ENCODE results near the gene STAB1. TPM values are rescaled to one million over a fixed set of nuclear protein-coding genes. Genes with fewer than 3 reads are reported as not detected.

The STAB1 gene
- total and polyA plus RNA-seq, 10 of the 15 experiments (the other 5 are each of a cell fraction or from before 2014, with no cell fraction given) = 0.46 TPM; not detected in 9

DNA sequence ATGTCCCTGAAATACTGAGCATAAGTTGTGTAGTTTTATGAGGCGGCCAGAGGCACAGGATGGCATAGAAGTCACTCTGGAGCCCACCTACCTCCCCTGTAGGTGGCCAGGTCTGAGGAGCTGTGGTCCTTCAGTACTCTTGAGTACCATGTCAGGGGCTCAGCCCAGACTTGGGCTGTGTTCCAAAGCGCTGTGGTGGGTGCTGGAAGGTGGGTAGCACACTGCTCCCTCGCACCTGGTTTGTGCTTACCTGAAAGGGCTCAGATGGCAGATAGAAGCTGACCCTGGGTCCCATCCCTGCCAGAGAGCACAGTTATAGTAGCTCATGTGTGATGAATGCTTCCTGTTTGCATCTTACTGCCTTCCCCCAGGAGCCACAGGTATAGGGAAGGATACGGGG, 24.2 kb upstream of the STAB1 start:
- Histone ChIP-seq H3K9ac (ENCODE audit: control insufficient read depth, insufficient read depth, low read length) (no peak overlapping the region), H4K20me1 (ENCODE audit: control insufficient read depth, insufficient read depth) (no peaks in the 10 kb centered on the region), H3K4me3 (no peak overlapping the region), H3K36me3 (ENCODE audit: control insufficient read depth in 2 of 2, insufficient read depth in 2 of 2, low read length in 1 of 2) (peaks cover 16 to 24% of the 10 kb centered on the region in 2 experiments), H3K79me2 (ENCODE audit: control insufficient read depth, insufficient read depth, low read length) (no peaks in the 10 kb centered on the region), H3K9me3 (replicated peaks; ENCODE audit: control insufficient read depth, insufficient read depth, low read length) (no peaks in the 10 kb centered on the region), H2AFZ (ENCODE audit: control insufficient read depth, low read depth, low read length) (no peak overlapping the region), H3K4me1 (ENCODE audit: control insufficient read depth, insufficient read depth, low read length) (no peaks in the 10 kb centered on the region), H3K27me3 (replicated peaks in 1 of 2; ENCODE audit: control insufficient read depth in 2 of 2, insufficient read depth in 2 of 2, low read length in 1 of 2) (no peaks in the 10 kb centered on the region), H3K4me2 (ENCODE audit: control insufficient read depth, insufficient read depth) (no peak overlapping the region), H3K27ac (ENCODE audit: control insufficient read depth, insufficient read depth) (no peak overlapping the region)
- no peak for TF ChIP-seq CHD4 (IDR thresholded peaks at IDR 0.05)
- no peak for TF ChIP-seq NFYB (IDR thresholded peaks at IDR 0.05; ENCODE audit: insufficient read depth, low read depth, low read length)
- RAD21 ChIA-PET (ENCODE audit: unreplicated experiment) = no interaction called here
- POLR2A ChIA-PET = interaction anchor here (0.8 kb wide), 1 partner anchor 9 kb away, joined by 3 read pairs; no protein-coding TSS in a partner anchor
- in situ Hi-C loops (cut with MboI) = no loop called here
- SMC1A ChIA-PET (ENCODE audit: uncharacterized antibody, unreplicated experiment) = no interaction called here
- DNase-seq (ENCODE audit: low read depth, low spot score) (no peak), FAIRE-seq (no peak), ATAC-seq (no peak)
- intact Hi-C loops (cut with micrococcal nuclease; ENCODE audit: unreplicated experiment) = no loop called here
- CTCF ChIA-PET = interaction anchor here (0.5 to 1.3 kb wide), 5 partner anchors 12 to 221 kb away, joined by 3 to 5 read pairs (median 4); no protein-coding TSS in a partner anchor
- BruUV-seq (replicated peaks) = no TSS peak
- WGBS (ENCODE audit: insufficient coverage, insufficient replicate concordance, low lambda C conversion rate, missing lambda C conversion rate) = 92% methylated on average over 4 of the region's 4 CpGs

DNA sequence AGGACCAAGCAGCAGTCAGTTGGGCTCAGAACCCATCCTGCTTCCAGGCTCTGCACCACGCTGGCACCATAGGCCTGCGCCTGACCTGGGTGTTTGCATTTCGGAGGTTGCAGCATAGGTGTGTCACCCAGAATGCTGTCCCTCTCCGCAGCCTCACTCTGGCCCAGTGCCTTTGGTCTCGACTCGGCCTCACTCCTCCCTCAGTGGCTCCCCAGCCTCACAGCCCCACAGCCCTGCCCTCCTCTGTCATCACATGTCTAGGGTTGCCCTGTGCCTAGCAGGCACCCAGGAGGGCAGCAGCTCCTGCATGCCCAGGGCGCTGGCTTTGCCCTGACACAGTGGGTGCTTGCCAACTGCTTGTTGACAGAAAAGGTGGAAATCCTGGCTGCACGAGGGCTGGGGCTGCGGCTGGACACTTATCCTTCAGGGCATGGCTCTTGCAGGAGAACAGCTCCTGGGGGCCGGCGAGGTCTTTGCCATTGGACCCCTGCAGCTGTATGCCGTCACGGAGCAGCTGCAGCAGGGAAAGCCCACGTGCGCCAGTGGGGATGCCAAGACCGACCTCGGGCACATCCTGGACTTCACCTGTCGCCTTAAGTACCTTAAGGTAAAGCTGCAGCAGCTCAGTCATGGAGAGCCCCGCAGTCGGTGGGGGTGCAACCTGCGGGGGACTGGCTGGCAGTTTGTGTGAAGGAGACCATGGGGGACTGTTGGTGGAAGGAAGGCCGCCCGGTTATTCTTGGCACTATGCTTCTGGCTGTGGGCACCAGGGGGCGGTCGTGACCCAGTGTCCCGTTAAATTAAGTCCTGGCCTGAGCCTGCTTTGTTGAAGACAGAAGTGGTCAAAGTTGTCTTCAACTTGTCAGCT, 23.5 kb upstream of the STAB1 start:
- no peaks in the 10 kb centered on the region for H3K27me3 ChIP-seq (replicated peaks in 1 of 2; ENCODE audit: control insufficient read depth in 2 of 2, insufficient read depth in 2 of 2, low read length in 1 of 2)
- ChIA-PET CTCF (interaction anchor here (0.6 to 1.3 kb wide), 6 partner anchors 13 to 457 kb away, joined by 3 to 5 read pairs (median 4); no protein-coding TSS in a partner anchor), RAD21 (ENCODE audit: unreplicated experiment) (interaction anchor here (1.0 to 1.4 kb wide), 2 partner anchors 65 to 210 kb away, joined by 3 read pairs; partner anchors contain the start of gene UQCC5), SMC1A (ENCODE audit: uncharacterized antibody, unreplicated experiment) (no interaction called here), POLR2A (no interaction called here)
- in situ Hi-C loops (cut with MboI) = no loop called here
- no peak overlapping the region for H3K9ac ChIP-seq (ENCODE audit: control insufficient read depth, insufficient read depth, low read length)
- FAIRE-seq (no peak), DNase-seq (ENCODE audit: low read depth, low spot score) (no peak), ATAC-seq (peak; percentile 93)
- H3K4me3 ChIP-seq = no peak overlapping the region
- H3K4me2 ChIP-seq (ENCODE audit: control insufficient read depth, insufficient read depth) = no peak overlapping the region
- no peaks in the 10 kb centered on the region for H3K79me2 ChIP-seq (ENCODE audit: control insufficient read depth, insufficient read depth, low read length)
- TF ChIP-seq SMC3 (IDR thresholded peaks at IDR 0.05; ENCODE audit: borderline replicate concordance, low read length) (peak; percentile 56; the same call in 1 of the 2 replicates), POLR2A (IDR thresholded peaks at IDR 0.05; ENCODE audit: low read depth, low read length) (0 out of 2 replicates have a peak, but pooled peaks have one; percentile 12), ETV6 (conservative IDR thresholded peaks at IDR 0.05 in 1 of 2, IDR thresholded peaks at IDR 0.05 in 1 of 2; ENCODE audit: borderline replicate concordance in 1 of 2, low read depth in 1 of 2) (no peak), YY1 (IDR thresholded peaks at IDR 0.05; ENCODE audit: low read depth, low read length) (no peak), RAD21 (IDR thresholded peaks at IDR 0.05; ENCODE audit: insufficient read depth, low read depth, low read length) (peak; percentile 63)
- TF ChIP-seq, protein P1, sequence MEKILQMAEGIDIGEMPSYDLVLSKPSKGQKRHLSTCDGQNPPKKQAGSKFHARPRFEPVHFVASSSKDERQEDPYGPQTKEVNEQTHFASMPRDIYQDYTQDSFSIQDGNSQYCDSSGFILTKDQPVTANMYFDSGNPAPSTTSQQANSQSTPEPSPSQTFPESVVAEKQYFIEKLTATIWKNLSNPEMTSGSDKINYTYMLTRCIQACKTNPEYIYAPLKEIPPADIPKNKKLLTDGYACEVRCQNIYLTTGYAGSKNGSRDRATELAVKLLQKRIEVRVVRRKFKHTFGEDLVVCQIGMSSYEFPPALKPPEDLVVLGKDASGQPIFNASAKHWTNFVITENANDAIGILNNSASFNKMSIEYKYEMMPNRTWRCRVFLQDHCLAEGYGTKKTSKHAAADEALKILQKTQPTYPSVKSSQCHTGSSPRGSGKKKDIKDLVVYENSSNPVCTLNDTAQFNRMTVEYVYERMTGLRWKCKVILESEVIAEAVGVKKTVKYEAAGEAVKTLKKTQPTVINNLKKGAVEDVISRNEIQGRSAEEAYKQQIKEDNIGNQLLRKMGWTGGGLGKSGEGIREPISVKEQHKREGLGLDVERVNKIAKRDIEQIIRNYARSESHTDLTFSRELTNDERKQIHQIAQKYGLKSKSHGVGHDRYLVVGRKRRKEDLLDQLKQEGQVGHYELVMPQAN (conservative IDR thresholded peaks at IDR 0.05) = no peak
- TF ChIP-seq, protein P2, sequence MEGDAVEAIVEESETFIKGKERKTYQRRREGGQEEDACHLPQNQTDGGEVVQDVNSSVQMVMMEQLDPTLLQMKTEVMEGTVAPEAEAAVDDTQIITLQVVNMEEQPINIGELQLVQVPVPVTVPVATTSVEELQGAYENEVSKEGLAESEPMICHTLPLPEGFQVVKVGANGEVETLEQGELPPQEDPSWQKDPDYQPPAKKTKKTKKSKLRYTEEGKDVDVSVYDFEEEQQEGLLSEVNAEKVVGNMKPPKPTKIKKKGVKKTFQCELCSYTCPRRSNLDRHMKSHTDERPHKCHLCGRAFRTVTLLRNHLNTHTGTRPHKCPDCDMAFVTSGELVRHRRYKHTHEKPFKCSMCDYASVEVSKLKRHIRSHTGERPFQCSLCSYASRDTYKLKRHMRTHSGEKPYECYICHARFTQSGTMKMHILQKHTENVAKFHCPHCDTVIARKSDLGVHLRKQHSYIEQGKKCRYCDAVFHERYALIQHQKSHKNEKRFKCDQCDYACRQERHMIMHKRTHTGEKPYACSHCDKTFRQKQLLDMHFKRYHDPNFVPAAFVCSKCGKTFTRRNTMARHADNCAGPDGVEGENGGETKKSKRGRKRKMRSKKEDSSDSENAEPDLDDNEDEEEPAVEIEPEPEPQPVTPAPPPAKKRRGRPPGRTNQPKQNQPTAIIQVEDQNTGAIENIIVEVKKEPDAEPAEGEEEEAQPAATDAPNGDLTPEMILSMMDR (IDR thresholded peaks at IDR 0.05 in 2 of 3, conservative IDR thresholded peaks at IDR 0.05 in 1 of 3; ENCODE audit: control insufficient read depth in 2 of 3, extremely low read depth in 1 of 3, insufficient read depth in 1 of 3, low read depth in 3 of 3, low read length in 3 of 3) = peak; percentile 68 to 76 (median 72)
- H3K9me3 ChIP-seq (replicated peaks; ENCODE audit: control insufficient read depth, insufficient read depth, low read length) = no peaks in the 10 kb centered on the region
- WGBS (ENCODE audit: insufficient coverage, insufficient replicate concordance, low lambda C conversion rate, missing lambda C conversion rate) = 69% methylated on average over 26 of the region's 26 CpGs
- no peak overlapping the region for H2AFZ ChIP-seq (ENCODE audit: control insufficient read depth, low read depth, low read length)
- H3K27ac ChIP-seq (ENCODE audit: control insufficient read depth, insufficient read depth) = no peak overlapping the region
- intact Hi-C loops (cut with micrococcal nuclease; ENCODE audit: unreplicated experiment) = no loop called here
- H4K20me1 ChIP-seq (ENCODE audit: control insufficient read depth, insufficient read depth) = no peaks in the 10 kb centered on the region
- peaks cover 16 to 27% of the 10 kb centered on the region in 2 experiments for H3K36me3 ChIP-seq (ENCODE audit: control insufficient read depth in 2 of 2, insufficient read depth in 2 of 2, low read length in 1 of 2)
- H3K4me1 ChIP-seq (ENCODE audit: control insufficient read depth, insufficient read depth, low read length) = no peaks in the 10 kb centered on the region
- no TSS peak for BruUV-seq (replicated peaks)

Data from GM12878 (cell line).